Parathyroid adenoma (tissue), 2 donors: ENCODE measurements around the gene APOE.

ENCODE experiments used
- H2AFZ ChIP-seq: fragments of 300-600 bp; sonication (generic); one replicate; pipeline ENCODE4 v1.7.0; 2017; ENCODE audit warnings: antibody characterized with exemption, mild to moderate bottlenecking
- H3K27ac ChIP-seq: fragments of 300-600 bp; sonication (generic); one replicate; pipeline ENCODE4 v1.7.0; 2017
- H3K27me3 ChIP-seq: fragments of 300-600 bp; sonication (generic); one replicate; pipeline ENCODE4 v1.7.0; 2017; ENCODE audit warnings: low read length; ENCODE audit not compliant: control insufficient read depth, insufficient read depth
- H3K36me3 ChIP-seq: fragments of 300-600 bp; sonication (generic); one replicate; pipeline ENCODE4 v1.7.0; 2017; ENCODE audit warnings: low read length; ENCODE audit not compliant: control insufficient read depth, insufficient read depth
- H3K4me1 ChIP-seq: fragments of 300-600 bp; sonication (generic); one replicate; pipeline ENCODE4 v1.7.0; 2017; ENCODE audit warnings: control low read depth
- H3K4me2 ChIP-seq: fragments of 300-600 bp; sonication (generic); one replicate; pipeline ENCODE4 v1.7.0; 2017; ENCODE audit warnings: low read length
- H3K4me3 ChIP-seq: fragments of 300-600 bp; sonication (generic); one replicate; pipeline ENCODE4 v1.7.0; 2017; ENCODE audit warnings: low read depth, low read length
- H3K79me2 ChIP-seq: fragments of 300-600 bp; sonication (generic); one replicate; pipeline ENCODE4 v1.7.0; 2017; ENCODE audit warnings: control low read depth
- H3K9ac ChIP-seq: fragments of 300-600 bp; sonication (generic); one replicate; pipeline ENCODE4 v1.7.0; 2017; ENCODE audit warnings: mild to moderate bottlenecking
- H3K9me3 ChIP-seq: fragments of 300-600 bp; sonication (generic); one replicate; pipeline ENCODE4 v1.7.0; 2017; ENCODE audit warnings: low read length; ENCODE audit not compliant: control insufficient read depth
- TF ChIP-seq, protein P1 (sequence below): fragments of 300-600 bp; sonication (generic); IDR thresholded peaks from one replicate; pipeline ENCODE4 v1.7.0; 2017; ENCODE audit warnings: antibody characterized with exemption, mild to moderate bottlenecking
- donor health status: primary hyperparathyroidism.

Gene APOE

DNA sequence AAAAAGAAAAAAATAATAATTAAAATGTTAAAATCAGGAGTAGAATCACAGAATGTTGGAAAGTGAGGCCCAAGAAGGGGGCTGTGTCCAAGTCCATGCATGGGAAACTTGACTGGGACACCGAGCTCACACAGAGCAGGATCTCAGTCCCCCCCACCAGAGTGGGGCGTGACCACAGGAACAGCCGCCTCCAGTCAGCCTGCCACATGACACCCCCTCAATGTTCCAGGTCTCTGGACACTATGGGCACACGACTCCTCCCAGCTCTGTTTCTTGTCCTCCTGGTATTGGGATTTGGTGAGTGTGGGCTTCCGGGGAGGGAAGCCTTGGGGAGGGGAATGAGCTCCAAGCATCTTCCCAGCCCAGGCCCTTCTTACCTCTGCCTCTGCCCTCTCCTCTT lies 42.6 kb downstream of the APOE start:
- H3K36me3 ChIP-seq = no peaks in the 10 kb centered on the region
- no peaks in the 10 kb centered on the region for H3K4me1 ChIP-seq
- no peak overlapping the region for H3K4me2 ChIP-seq
- TF ChIP-seq, protein P1, sequence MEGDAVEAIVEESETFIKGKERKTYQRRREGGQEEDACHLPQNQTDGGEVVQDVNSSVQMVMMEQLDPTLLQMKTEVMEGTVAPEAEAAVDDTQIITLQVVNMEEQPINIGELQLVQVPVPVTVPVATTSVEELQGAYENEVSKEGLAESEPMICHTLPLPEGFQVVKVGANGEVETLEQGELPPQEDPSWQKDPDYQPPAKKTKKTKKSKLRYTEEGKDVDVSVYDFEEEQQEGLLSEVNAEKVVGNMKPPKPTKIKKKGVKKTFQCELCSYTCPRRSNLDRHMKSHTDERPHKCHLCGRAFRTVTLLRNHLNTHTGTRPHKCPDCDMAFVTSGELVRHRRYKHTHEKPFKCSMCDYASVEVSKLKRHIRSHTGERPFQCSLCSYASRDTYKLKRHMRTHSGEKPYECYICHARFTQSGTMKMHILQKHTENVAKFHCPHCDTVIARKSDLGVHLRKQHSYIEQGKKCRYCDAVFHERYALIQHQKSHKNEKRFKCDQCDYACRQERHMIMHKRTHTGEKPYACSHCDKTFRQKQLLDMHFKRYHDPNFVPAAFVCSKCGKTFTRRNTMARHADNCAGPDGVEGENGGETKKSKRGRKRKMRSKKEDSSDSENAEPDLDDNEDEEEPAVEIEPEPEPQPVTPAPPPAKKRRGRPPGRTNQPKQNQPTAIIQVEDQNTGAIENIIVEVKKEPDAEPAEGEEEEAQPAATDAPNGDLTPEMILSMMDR = no peak
- no peaks in the 10 kb centered on the region for H3K27me3 ChIP-seq
- no peaks in the 10 kb centered on the region for H3K9me3 ChIP-seq
- peaks cover 11% of the 10 kb centered on the region for H3K79me2 ChIP-seq
- H2AFZ ChIP-seq = no peak overlapping the region
- no peak overlapping the region for H3K4me3 ChIP-seq
- H3K9ac ChIP-seq = no peak overlapping the region
- H3K27ac ChIP-seq = no peak overlapping the region

DNA sequence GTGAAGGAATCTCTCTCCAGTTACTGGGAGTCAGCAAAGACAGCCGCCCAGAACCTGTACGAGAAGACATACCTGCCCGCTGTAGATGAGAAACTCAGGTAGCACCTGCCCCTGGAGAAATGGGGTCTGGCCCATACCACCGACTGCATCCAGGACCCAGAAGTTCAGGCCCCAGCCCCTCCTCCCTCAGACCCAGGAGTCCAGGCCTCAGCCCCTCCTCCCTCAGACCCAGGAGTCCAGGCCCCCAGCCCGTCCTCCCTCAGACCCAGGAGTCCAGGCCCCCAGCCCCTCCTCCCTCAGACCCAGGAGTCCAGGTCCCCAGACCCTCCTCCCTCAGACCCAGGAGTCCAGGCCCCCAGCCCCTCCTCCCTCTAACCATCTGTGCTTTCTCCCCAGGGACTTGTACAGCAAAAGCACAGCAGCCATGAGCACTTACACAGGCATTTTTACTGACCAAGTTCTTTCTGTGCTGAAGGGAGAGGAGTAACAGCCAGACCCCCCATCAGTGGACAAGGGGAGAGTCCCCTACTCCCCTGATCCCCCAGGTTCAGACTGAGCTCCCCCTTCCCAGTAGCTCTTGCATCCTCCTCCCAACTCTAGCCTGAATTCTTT lies 43.3 kb downstream of the APOE start:
- Histone ChIP-seq H2AFZ (no peak overlapping the region), H3K27me3 (no peaks in the 10 kb centered on the region), H3K9ac (no peak overlapping the region), H3K4me3 (no peak overlapping the region), H3K4me1 (no peaks in the 10 kb centered on the region), H3K36me3 (no peaks in the 10 kb centered on the region), H3K27ac (no peak overlapping the region), H3K79me2 (peaks cover 17% of the 10 kb centered on the region), H3K4me2 (no peak overlapping the region), H3K9me3 (no peaks in the 10 kb centered on the region)
- TF ChIP-seq, protein P1 = no peak

DNA sequence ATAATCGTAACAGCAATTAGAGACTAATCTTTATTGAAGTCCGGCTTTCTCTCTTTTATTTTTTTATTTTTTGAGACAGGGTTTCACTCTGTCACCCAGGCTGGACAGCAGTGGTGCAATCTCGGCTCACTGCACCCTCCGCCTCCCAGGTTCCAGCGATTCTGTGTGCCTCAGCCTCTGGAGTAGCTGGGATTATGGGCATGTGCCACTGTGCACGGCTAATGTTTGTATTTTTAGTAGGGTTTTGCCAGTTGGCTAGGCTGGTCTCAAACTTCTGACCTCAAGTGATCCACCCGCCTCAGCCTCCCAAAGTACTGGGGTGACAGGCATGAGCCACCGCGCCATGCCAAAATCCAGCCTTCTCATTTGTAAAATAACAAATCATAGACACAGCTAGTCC lies 44.0 kb downstream of the APOE start:
- Histone ChIP-seq H3K27me3 (no peaks in the 10 kb centered on the region), H3K9ac (no peak overlapping the region), H3K36me3 (no peaks in the 10 kb centered on the region), H3K9me3 (no peaks in the 10 kb centered on the region), H2AFZ (no peak overlapping the region), H3K27ac (no peak overlapping the region), H3K4me3 (no peak overlapping the region), H3K4me1 (no peaks in the 10 kb centered on the region), H3K79me2 (peaks cover 22% of the 10 kb centered on the region), H3K4me2 (no peak overlapping the region)
- TF ChIP-seq, protein P1 = no peak

- peaks cover 38% of the 10 kb centered on the region for H3K79me2 ChIP-seq
- no peaks in the 10 kb centered on the region for H3K27me3 ChIP-seq
- peaks cover 4% of the 10 kb centered on the region for H3K4me1 ChIP-seq
- no peaks in the 10 kb centered on the region for H3K36me3 ChIP-seq
- H3K4me3 ChIP-seq = no peak overlapping the region
- TF ChIP-seq, protein P1 = peak; percentile 96
- peak overlapping the region; percentile 52 for H2AFZ ChIP-seq
- peak overlapping the region; percentile 41 for H3K4me2 ChIP-seq
- H3K9me3 ChIP-seq = no peaks in the 10 kb centered on the region
- no peak overlapping the region for H3K9ac ChIP-seq
- H3K27ac ChIP-seq = no peak overlapping the region
These were observed 45.9 kb downstream of the APOE start for GRCh38 chr19:44951179-44952159.
